CD4-positive, alpha-beta T cell treated with Interleukin-17A for 1 hour (primary cell): ENCODE results near the gene TMEM229A.
"Not testable (repeated sequence)": the region's sequence is repeated elsewhere in the genome, so short reads cannot be mapped to it uniquely, and the experiment has no call there.

Experiments used
- DNase-seq: peaks from one replicate; pipeline ENCODE4 v3.0.0-alpha.2; 2020

Gene TMEM229A

DNA sequence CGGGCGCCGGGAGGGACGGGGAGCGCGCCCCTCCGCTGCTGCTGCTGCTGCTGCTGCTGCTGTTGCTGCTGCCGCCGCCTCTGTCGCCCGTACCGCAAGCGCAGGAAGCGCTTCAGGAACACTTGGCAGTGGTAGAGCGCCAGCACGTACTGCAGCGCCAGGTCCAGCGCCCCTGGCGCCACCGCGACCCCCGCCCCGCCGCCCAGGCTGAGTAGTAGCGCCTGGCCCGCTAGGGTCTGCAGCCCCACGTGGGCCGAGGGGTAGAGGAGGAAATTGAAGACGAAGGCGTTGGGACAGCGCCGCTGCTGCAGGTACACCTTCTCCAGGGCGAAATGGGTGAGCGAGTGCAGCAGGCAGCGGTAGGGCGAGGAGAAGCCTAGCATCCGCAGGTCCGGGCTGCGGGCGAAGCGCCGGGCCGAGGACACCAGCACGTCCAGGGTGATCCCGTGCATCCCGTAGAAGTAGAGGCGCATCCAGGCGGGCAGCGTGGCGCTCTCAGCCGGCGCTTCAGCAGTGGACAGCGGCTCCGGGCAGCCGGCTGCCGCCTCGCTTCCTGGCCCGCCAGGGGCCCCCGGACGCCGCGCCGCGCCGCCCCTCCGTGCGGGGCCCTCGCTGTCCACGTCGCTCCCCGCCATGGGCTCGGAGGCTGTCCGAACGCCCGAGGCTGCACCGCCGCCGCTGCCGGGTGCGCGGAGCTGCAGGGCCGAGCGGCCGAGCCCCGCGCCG lies at the start of gene TMEM229A:
TSS of gene TMEM229A (minus strand) at position 699 of the 726 bp plus-strand sequence. CDS start at position 635, 64 bp downstream.
- DNase-seq, result no peak

- not testable (repeated sequence) for DNase-seq
These were observed 49.4 kb upstream of the TMEM229A start for GRCh38 chr7:124082234-124082633.

- DNase-seq, result no peak
These were observed 44.7 kb upstream of the TMEM229A start for GRCh38 chr7:124077546-124077945.

GRCh38 chr7:124076841-124077240 lies 44.0 kb upstream of the TMEM229A start:
- no peak for DNase-seq

DNA sequence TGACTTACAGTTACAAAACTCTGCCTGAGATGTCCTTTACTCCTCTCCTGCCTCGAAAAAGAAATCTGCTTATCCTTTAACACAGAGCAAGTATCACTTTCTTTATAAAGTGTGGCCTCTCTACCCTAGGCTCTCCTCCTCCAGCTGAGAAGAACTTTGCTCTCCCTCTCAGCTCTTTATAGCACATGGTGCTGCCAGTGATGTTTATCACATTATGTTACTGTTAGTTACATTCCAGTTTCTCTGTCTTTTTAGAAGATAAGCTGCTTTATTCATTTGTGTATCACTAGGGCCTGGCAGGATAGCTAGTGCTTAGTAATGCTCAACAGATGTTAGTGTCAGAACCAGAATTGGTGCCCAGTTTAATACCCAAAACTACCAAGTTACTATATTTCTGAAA lies 41.1 kb upstream of the TMEM229A start:
- no peak for DNase-seq

- DNase-seq, result no peak
These were observed 40.4 kb upstream of the TMEM229A start for GRCh38 chr7:124073310-124073645.

DNA sequence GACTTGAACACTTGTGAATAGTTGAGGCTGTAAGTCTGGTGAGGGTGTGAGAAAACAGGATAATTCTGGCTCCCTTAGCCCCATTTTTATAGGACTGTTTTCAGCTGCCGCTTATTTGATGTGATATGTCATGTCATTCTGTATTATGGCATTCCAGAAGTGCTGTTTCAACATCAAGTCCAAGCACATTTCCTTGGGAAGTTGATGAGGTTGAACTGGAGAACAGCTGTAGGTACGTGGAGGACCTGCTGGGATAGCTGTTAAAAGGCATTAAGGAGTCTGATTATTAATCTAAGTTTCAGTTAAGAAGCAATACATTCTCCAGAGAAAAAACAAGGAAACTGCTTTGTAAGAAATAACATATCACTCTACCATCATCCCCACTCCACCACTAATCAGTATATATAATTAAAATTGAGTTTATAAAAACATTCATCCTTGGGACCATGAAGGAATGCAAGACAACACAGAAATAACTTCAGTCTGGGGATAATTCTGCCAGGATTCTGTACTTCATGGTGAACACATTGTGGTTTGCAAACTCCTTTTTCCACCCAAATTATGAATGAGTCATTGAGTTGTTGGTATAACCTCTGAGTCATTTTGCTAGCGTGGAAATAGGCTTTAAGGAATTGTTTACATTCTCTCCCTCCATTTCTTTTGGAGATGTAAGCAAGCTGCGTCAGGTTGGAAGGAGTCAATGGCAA lies 39.9 kb upstream of the TMEM229A start:
- no peak for DNase-seq

DNA sequence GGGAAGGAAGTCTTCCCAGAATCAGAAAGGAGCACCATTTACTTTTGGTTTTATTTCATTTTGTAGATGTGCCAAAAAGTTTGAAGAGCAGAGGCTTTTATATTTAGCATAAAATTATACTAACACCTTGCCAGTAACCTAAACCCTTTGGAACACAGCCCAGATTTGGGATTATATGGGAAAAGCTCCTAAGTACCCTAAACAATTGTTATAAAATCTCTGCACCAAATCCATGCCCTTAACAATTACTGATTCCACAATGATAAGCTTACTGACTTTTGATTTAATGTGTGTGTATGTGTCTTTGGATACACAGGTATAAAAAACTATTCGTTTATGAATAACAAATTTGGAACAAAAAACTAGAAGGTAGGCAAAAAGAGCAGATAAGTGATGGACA lies 39.0 kb upstream of the TMEM229A start:
- no peak for DNase-seq

GRCh38 chr7:124062171-124062570 lies 29.3 kb upstream of the TMEM229A start:
- DNase-seq, result no peak

DNA sequence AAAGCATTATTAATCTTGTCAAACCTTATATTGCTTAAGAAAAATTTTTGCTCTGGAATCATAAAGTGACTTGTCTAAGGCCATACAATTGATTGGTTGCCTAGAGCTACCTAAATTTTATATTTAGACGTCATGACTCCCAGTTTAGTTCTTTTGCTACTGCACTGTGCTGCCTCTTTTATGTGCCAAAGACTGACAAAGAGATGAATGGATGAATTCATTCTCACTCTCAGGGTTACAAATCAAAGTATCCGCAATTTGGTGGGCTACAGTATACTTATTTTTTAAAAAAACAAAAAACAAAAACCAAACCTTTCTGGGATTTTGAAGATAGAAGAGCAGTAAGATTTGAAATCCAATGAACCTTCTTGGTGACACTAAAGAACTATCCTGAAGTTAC lies 27.7 kb upstream of the TMEM229A start:
- DNase-seq, result no peak

GRCh38 chr7:124059375-124059774 lies 26.5 kb upstream of the TMEM229A start:
- DNase-seq, result no peak

DNA sequence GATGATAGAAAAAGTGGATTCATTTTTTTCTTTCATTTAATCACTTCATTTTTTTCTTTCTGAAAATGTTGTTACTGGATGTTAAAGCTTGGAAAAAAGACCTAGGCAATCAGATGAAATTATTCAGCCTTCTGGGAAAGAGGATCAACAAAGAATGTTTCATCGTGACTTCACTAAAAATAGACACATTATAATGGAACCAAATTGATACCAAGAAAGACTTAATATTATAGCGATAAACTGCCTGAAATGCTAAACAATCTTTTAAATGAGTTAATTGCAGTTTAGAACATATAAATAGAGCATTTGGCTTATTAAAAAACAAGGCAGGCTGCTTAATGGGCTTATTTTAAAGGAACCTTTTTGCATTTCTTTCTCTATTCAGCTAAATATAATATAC lies 25.6 kb upstream of the TMEM229A start:
- DNase-seq, result no peak

- DNase-seq, result no peak
These were observed 25.0 kb upstream of the TMEM229A start for GRCh38 chr7:124057872-124058271.

DNA sequence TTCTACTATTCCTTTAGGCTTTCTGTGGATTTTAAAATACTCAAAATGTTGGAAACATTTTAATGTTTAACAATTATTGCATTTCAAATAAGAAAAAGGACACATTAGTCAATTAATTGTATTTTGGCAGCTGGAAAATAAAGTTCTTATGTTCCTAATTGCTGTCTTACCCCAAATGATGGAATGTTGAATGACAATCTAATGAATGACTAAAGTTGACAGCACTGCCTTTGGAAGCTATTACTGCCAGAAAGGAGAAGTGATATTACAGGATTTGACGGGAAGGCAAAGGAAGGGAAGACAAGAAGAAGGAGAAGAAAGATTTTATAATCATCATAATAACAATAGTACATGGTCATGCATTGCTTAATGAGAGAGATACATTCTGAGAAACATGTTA lies 23.4 kb upstream of the TMEM229A start:
- no peak for DNase-seq

DNA sequence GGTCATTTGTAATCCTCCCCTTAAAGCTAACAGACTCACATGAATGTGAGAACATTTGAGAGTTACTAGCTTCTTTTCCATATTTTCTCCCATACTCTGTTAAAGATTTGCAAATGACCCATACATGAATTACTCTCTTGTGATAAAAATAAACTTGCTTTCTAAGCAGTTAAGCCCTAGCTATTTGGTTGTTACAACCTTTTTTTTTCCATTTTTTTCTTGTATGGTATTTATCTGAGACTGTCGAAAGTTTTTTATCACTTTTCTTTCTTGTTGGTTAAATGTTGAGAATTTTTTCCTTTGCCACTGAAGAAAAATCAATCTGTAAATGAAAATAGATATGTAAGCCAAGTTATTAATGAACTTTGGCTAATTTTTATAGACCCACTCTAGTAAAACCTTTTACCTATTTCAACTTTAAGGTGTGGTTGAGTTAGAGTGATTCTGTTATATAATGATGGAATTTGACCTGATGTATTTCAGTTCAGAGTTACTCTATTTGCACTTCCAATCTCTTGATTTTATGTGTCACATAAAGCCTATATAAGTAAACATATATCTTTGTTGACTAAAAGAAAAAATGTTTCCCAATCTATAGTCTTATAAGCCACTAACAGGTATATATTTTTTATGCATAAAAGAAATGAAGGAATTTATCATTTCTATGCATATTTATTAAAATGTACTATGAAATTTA lies 19.0 kb upstream of the TMEM229A start:
- no peak for DNase-seq

DNA sequence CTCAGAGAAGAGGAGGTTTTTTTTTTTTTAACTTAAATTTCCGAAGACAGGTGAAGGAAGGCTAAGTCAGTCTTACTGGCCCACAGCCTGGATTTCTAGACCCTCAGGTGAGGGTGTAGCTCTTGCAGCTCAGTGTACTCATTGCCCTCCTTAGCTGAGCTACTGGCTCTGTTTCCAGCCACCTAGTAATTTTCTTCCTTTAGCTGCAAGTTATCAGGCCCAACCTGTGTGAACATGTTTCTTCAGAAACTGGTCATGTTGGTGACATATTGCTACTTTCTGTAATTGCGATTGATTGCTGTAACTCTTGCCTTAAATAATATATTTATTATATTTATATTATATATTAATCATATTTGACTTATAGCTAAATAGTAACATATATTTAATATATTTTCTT lies 10.0 kb upstream of the TMEM229A start:
- DNase-seq, result no peak

GRCh38 chr7:124041439-124041838 lies 8.6 kb upstream of the TMEM229A start:
- DNase-seq, result no peak

GRCh38 chr7:124037902-124038301 lies 5.0 kb upstream of the TMEM229A start:
- DNase-seq, result not testable (repeated sequence)

- no peak for DNase-seq
These were observed 2.8 kb upstream of the TMEM229A start for GRCh38 chr7:124035706-124036105.

GRCh38 chr7:124034754-124035100 lies 1.9 kb upstream of the TMEM229A start:
- DNase-seq, result no peak

DNA sequence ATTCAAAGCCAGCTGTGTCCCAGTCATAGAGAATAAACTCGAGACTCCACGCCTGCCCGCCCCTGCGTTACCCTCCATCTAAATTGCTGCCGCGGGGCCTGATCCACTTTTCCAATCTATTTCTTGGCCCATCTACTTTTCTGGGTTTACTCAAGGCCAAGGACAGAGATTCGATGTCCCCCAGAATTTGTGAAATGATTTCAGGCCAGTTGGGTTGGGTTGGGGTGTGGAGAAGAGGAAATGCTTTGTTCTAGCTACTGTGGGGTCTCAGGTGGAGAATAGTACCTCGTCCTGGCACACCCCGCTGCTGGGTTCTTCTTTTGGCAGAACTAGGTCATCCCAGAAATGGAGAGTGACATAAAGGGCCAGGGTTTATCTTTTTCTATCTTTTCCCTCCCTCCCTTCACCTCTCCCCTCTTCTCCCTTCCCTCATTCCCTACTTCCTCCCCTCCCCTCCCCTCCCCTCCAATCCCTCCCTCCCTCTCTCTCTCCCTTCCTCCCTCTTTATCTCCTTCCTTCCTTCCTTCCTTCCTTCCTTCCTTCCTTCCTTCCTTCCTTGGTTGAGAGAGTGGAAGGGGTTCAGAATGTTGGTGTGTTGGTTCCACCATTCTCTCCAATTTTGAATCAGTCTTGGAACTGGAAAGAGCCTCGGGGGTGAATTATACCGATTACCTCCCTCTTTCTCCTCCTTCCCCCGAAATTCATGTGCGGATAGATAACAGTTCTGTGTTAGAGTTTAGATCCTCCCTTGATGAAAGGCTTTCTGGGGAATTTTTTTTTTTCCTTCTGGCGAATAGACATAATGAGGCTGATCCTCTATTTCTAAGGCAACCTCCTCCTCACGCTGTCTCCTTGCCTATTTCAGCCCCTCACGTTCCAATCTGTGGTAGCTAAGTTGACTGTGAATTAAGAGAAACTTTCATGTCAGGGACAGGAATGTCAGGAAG lies 1.2 kb upstream of the TMEM229A start:
- DNase-seq, result no peak

DNA sequence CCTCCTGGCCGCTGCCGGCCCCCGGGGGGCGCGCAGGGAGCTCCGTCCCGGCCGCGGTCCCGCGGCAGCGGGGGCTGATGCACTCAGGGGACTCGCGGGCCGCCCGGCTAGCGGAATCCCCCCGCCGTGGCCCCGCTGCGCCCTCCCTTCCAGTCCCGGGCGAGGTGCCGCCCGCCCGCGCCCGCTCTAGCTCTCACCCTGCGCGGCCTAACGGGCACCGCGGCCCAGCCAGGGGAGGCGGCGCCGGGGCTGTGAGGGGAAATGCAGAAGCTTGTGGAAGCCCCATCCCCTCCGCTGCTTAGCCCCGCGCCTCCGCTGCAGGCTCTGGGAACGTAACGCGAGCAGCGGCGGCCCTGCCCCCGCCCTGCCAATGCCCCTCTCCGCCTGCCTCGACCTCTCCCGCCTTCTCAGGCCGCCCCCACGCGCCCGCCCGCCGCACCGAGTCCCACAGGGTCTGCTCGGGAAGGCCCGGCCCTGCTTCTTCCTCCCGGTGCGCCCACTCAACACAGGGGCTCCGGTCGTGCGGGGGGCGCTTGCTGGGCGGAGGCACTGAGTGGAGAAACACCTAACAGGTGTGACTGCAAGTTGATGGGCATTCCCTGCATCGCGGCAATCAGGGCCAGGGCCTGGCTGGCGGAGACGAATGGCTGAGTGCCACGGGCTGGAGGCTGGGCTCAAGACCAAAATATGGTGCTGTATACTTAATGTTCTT lies 384 bp upstream of the TMEM229A start:
- DNase-seq, result no peak
